HepG2 (cell line): ENCODE data around the gene SMAD7. TPM values are rescaled to one million over a fixed set of nuclear protein-coding genes. Genes with fewer than 3 reads are reported as not detected.

Source experiments
- AGO1 ChIP-seq: fragments of 200-400 bp; formaldehyde crosslinking; IDR thresholded peaks from 2 replicates; pipeline ENCODE4 v1.6.1; 2017; ENCODE audit warnings: mild to moderate bottlenecking, low read depth, low read length, moderate library complexity; ENCODE audit not compliant: poor library complexity, severe bottlenecking
- FOSL2 ChIP-seq: sonication (generic); formaldehyde crosslinking; IDR thresholded peaks from 2 replicates; pipeline ENCODE4 v1.4.0; 2020; ENCODE audit warnings: missing genetic modification reagents
- FOXJ3 ChIP-seq: sonication (generic); formaldehyde crosslinking; IDR thresholded peaks from 2 replicates; pipeline ENCODE4 v1.4.0; 2020; ENCODE audit warnings: missing genetic modification reagents, mild to moderate bottlenecking, borderline replicate concordance
- HOXA9 ChIP-seq: sonication (generic); formaldehyde crosslinking; IDR thresholded peaks from 2 replicates; pipeline ENCODE4 v1.8.1; 2022; ENCODE audit warnings: missing genetic modification reagents, mild to moderate bottlenecking, moderate library complexity, borderline replicate concordance
- KDM2A ChIP-seq: sonication (generic); formaldehyde crosslinking; IDR thresholded peaks from 2 replicates; pipeline ENCODE4 v1.4.0; 2020; ENCODE audit warnings: low read depth, missing genetic modification reagents, borderline replicate concordance
- RAD21 ChIP-seq: fragments of 450-650 bp; formaldehyde crosslinking; IDR thresholded peaks from 2 replicates; pipeline ENCODE4 v1.5.0; 2020; ENCODE audit warnings: mild to moderate bottlenecking
- REL ChIP-seq: sonication (generic); formaldehyde crosslinking; conservative IDR thresholded peaks from 2 replicates; pipeline ENCODE4 v1.8.0; 2022; ENCODE audit warnings: mild to moderate bottlenecking, missing genetic modification reagents, moderate library complexity
- SALL2 ChIP-seq: sonication (generic); formaldehyde crosslinking; IDR thresholded peaks from 2 replicates; pipeline ENCODE4 v1.8.1; 2023; ENCODE audit warnings: mild to moderate bottlenecking, missing genetic modification reagents, inconsistent platforms
- TP53 ChIP-seq: sonication (generic); formaldehyde crosslinking; conservative IDR thresholded peaks from 2 replicates; pipeline ENCODE4 v1.4.0; 2020; ENCODE audit warnings: missing genetic modification reagents
- ZNF44 ChIP-seq: sonication (generic); formaldehyde crosslinking; IDR thresholded peaks from 2 replicates; pipeline ENCODE4 v1.5.1; 2020; ENCODE audit warnings: mild to moderate bottlenecking, missing genetic modification reagents
- ZNF605 ChIP-seq: sonication (generic); formaldehyde crosslinking; IDR thresholded peaks from 2 replicates; pipeline ENCODE4 v1.8.0; 2022; ENCODE audit warnings: mild to moderate bottlenecking, missing genetic modification reagents
- ZNF781 ChIP-seq: sonication (generic); formaldehyde crosslinking; IDR thresholded peaks from 2 replicates; pipeline ENCODE4 v1.5.1; 2020; ENCODE audit warnings: borderline replicate concordance, mild to moderate bottlenecking, missing genetic modification reagents; ENCODE audit errors: not compliant biosample characterization
- polyA plus RNA-seq, 8 experiments: library from polyadenylated mRNA; depleted of rRNA in 3 of 8; stranded (reverse) in 7 of 8; unstranded in 1 of 8; fragments of >200 nt; fragmentation: Illumina TruSeq in 4 of 8; extraction: Trizol in 4 of 8; gene quantifications; 2 replicates each; pipeline versions ENCODE4 v1.2.1 to v1.2.3, GENCODE V29; 2011 to 2016; ENCODE audit warnings: low read depth in 4 of 8, missing spikeins in 1 of 8, mixed read lengths in 1 of 8; ENCODE audit not compliant: insufficient read depth in 1 of 8
- total RNA-seq, 5 experiments: library from RNA; depleted of rRNA; stranded (reverse); fragments of >200 nt; fragmentation: Illumina TruSeq; extraction: Trizol; gene quantifications; 2 replicates each; pipeline ENCODE4 v1.2.3, GENCODE V29; 2016; ENCODE audit warnings: low read depth in 1 of 5
- TF ChIP-seq, protein P1 (sequence below): sonication (generic); formaldehyde crosslinking; IDR thresholded peaks from 2 replicates; pipeline ENCODE4 v1.4.0; 2020; ENCODE audit warnings: missing genetic modification reagents, borderline replicate concordance
- TF ChIP-seq, protein P2 (sequence below): sonication (generic); formaldehyde crosslinking; IDR thresholded peaks from 2 replicates; pipeline ENCODE4 v1.4.0; 2020; ENCODE audit warnings: missing genetic modification reagents, borderline replicate concordance
- TF ChIP-seq, protein P3 (sequence below): sonication (generic); formaldehyde crosslinking; conservative IDR thresholded peaks from 2 replicates; pipeline ENCODE4 v1.4.0; 2020; ENCODE audit warnings: missing genetic modification reagents
- TF ChIP-seq, protein P4 (sequence below): sonication (generic); formaldehyde crosslinking; IDR thresholded peaks from 2 replicates; pipeline ENCODE4 v1.4.0; 2020; ENCODE audit warnings: missing genetic modification reagents
- TF ChIP-seq, protein P5 (sequence below): sonication (generic); formaldehyde crosslinking; IDR thresholded peaks from 2 replicates; pipeline ENCODE4 v1.4.0; 2020; ENCODE audit warnings: missing genetic modification reagents, low read depth, mild to moderate bottlenecking, borderline replicate concordance

SMAD7 gene
- total and polyA plus RNA-seq, 2 of the 13 experiments (the other 11 are each of a cell fraction or from before 2014, with no cell fraction given), result 17.4 to 24.7 TPM

DNA sequence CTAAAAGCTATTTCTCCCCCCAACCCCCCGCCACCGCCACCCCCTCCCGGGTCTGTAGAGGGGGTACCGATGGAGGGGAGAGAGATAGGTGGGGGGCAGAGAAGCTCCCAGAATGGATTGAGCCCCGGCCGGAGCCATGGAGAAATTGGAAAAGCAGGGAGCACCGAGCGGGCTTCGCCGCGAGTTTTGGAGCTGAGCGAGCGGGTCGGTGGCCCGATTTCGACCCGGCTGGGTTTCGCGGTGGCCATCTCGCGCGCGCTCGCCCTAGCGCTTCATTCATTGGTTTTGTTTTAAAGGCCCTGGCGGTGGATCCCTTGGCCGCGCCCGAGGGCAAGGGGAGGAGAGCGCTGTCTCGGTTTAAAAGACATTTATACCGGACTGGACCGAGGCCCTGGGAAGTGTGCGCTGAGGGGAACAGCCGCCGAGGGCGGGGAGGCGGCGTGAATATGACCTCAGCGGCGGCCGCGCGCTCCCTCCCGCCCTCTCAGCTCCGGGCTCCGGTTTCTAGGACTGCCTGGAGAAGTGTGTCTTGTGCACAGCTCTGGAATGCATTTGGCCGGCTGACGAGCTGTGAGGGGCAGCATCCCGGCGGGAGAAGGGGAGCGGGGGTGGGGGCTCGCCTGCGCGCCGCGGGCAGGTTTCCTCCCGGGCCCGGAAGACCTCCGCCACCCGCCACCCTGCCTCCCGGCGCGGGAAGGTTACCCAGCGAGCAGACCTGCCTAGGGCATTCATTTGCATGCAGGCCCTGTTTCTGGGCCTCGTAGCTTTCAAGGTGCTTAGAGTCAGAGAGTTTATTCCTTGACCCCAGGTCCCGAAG lies 1.7 kb upstream of the SMAD7 start (continued):
- TF ChIP-seq, protein P1, sequence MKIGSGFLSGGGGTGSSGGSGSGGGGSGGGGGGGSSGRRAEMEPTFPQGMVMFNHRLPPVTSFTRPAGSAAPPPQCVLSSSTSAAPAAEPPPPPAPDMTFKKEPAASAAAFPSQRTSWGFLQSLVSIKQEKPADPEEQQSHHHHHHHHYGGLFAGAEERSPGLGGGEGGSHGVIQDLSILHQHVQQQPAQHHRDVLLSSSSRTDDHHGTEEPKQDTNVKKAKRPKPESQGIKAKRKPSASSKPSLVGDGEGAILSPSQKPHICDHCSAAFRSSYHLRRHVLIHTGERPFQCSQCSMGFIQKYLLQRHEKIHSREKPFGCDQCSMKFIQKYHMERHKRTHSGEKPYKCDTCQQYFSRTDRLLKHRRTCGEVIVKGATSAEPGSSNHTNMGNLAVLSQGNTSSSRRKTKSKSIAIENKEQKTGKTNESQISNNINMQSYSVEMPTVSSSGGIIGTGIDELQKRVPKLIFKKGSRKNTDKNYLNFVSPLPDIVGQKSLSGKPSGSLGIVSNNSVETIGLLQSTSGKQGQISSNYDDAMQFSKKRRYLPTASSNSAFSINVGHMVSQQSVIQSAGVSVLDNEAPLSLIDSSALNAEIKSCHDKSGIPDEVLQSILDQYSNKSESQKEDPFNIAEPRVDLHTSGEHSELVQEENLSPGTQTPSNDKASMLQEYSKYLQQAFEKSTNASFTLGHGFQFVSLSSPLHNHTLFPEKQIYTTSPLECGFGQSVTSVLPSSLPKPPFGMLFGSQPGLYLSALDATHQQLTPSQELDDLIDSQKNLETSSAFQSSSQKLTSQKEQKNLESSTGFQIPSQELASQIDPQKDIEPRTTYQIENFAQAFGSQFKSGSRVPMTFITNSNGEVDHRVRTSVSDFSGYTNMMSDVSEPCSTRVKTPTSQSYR (CRISPR knock-in tag), result no peak
- TF ChIP-seq ZNF44 (CRISPR knock-in tag) (no peak), TP53 (CRISPR knock-in tag) (0 out of 2 replicates have a peak, but pooled peaks have one; percentile 15), KDM2A (peak; percentile 73; the same call in 1 of the 2 replicates), REL (CRISPR knock-in tag) (no peak), FOXJ3 (CRISPR knock-in tag) (peak; percentile 35; the same call in 1 of the 2 replicates), ZNF605 (CRISPR knock-in tag) (peak; percentile 23; the same call in 1 of the 2 replicates), AGO1 (peak; percentile 21), RAD21 (CRISPR knock-in tag) (peak; percentile 10; the same call in 1 of the 2 replicates), HOXA9 (CRISPR knock-in tag) (0 out of 2 replicates have a peak, but pooled peaks have one; percentile 50), FOSL2 (CRISPR knock-in tag) (0 out of 2 replicates have a peak, but pooled peaks have one; percentile 5), SALL2 (peak; percentile 75), ZNF781 (CRISPR knock-in tag) (no peak)
- TF ChIP-seq, protein P2, sequence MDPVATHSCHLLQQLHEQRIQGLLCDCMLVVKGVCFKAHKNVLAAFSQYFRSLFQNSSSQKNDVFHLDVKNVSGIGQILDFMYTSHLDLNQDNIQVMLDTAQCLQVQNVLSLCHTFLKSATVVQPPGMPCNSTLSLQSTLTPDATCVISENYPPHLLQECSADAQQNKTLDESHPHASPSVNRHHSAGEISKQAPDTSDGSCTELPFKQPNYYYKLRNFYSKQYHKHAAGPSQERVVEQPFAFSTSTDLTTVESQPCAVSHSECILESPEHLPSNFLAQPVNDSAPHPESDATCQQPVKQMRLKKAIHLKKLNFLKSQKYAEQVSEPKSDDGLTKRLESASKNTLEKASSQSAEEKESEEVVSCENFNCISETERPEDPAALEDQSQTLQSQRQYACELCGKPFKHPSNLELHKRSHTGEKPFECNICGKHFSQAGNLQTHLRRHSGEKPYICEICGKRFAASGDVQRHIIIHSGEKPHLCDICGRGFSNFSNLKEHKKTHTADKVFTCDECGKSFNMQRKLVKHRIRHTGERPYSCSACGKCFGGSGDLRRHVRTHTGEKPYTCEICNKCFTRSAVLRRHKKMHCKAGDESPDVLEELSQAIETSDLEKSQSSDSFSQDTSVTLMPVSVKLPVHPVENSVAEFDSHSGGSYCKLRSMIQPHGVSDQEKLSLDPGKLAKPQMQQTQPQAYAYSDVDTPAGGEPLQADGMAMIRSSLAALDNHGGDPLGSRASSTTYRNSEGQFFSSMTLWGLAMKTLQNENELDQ (CRISPR knock-in tag), result no peak
- TF ChIP-seq, protein P3, sequence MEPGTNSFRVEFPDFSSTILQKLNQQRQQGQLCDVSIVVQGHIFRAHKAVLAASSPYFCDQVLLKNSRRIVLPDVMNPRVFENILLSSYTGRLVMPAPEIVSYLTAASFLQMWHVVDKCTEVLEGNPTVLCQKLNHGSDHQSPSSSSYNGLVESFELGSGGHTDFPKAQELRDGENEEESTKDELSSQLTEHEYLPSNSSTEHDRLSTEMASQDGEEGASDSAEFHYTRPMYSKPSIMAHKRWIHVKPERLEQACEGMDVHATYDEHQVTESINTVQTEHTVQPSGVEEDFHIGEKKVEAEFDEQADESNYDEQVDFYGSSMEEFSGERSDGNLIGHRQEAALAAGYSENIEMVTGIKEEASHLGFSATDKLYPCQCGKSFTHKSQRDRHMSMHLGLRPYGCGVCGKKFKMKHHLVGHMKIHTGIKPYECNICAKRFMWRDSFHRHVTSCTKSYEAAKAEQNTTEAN, result peak; percentile 37; the same call in 1 of the 2 replicates
- TF ChIP-seq, protein P4, sequence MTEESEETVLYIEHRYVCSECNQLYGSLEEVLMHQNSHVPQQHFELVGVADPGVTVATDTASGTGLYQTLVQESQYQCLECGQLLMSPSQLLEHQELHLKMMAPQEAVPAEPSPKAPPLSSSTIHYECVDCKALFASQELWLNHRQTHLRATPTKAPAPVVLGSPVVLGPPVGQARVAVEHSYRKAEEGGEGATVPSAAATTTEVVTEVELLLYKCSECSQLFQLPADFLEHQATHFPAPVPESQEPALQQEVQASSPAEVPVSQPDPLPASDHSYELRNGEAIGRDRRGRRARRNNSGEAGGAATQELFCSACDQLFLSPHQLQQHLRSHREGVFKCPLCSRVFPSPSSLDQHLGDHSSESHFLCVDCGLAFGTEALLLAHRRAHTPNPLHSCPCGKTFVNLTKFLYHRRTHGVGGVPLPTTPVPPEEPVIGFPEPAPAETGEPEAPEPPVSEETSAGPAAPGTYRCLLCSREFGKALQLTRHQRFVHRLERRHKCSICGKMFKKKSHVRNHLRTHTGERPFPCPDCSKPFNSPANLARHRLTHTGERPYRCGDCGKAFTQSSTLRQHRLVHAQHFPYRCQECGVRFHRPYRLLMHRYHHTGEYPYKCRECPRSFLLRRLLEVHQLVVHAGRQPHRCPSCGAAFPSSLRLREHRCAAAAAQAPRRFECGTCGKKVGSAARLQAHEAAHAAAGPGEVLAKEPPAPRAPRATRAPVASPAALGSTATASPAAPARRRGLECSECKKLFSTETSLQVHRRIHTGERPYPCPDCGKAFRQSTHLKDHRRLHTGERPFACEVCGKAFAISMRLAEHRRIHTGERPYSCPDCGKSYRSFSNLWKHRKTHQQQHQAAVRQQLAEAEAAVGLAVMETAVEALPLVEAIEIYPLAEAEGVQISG (CRISPR knock-in tag), result peak; percentile 41
- TF ChIP-seq, protein P5, sequence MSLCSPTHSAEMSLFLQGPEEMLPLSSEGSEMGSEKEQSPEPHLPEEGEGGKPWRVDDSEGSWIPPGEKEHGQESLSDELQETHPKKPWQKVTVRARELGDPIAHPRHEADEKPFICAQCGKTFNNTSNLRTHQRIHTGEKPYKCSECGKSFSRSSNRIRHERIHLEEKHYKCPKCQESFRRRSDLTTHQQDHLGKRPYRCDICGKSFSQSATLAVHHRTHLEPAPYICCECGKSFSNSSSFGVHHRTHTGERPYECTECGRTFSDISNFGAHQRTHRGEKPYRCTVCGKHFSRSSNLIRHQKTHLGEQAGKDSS, result no peak; the same call in 1 of the 2 replicates
